ENCODE data around the gene APBB2. TPM values are rescaled to one million over a fixed set of nuclear protein-coding genes. Genes with fewer than 3 reads are reported as not detected.

Gene APBB2
- total RNA-seq, 2 donors from 2014 or later, result 17.4 to 56.6 TPM

- DNase-seq (ENCODE audit: low spot score), result no peak
- intact Hi-C loops (cut with DNase I), result no loop called here
- Histone ChIP-seq H3K27me3 (replicated peaks; ENCODE audit: insufficient read depth) (no peaks in the 10 kb centered on the region), H3K4me1 (replicated peaks) (no peaks in the 10 kb centered on the region), H3K9me3 (no peaks in the 10 kb centered on the region), H3K27ac (no peak overlapping the region), H3K36me3 (no peaks in the 10 kb centered on the region), H3K4me3 (no peak overlapping the region)
- WGBS, result 86% methylated on average over 8 of the region's 8 CpGs
- TF ChIP-seq, protein P1, sequence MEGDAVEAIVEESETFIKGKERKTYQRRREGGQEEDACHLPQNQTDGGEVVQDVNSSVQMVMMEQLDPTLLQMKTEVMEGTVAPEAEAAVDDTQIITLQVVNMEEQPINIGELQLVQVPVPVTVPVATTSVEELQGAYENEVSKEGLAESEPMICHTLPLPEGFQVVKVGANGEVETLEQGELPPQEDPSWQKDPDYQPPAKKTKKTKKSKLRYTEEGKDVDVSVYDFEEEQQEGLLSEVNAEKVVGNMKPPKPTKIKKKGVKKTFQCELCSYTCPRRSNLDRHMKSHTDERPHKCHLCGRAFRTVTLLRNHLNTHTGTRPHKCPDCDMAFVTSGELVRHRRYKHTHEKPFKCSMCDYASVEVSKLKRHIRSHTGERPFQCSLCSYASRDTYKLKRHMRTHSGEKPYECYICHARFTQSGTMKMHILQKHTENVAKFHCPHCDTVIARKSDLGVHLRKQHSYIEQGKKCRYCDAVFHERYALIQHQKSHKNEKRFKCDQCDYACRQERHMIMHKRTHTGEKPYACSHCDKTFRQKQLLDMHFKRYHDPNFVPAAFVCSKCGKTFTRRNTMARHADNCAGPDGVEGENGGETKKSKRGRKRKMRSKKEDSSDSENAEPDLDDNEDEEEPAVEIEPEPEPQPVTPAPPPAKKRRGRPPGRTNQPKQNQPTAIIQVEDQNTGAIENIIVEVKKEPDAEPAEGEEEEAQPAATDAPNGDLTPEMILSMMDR (IDR thresholded peaks at IDR 0.05), result no peak
- TF ChIP-seq POLR2AphosphoS5 (IDR thresholded peaks at IDR 0.05) (no peak), POLR2A (IDR thresholded peaks at IDR 0.05) (no peak)
These were observed 402.0 kb downstream of the APBB2 start for GRCh38 chr4:40812386-40812785.

GRCh38 chr4:40811956-40812355 lies 402.4 kb downstream of the APBB2 start:
- WGBS, result 72% methylated on average over 7 of the region's 7 CpGs
- H3K4me3 ChIP-seq, result no peak overlapping the region
- TF ChIP-seq POLR2AphosphoS5 (IDR thresholded peaks at IDR 0.05), result no peak
- TF ChIP-seq POLR2A (IDR thresholded peaks at IDR 0.05), result no peak
- TF ChIP-seq, protein P1 (IDR thresholded peaks at IDR 0.05), result no peak
- H3K27me3 ChIP-seq (replicated peaks; ENCODE audit: insufficient read depth), result no peaks in the 10 kb centered on the region
- intact Hi-C loops (cut with DNase I), result no loop called here
- no peak for DNase-seq (ENCODE audit: low spot score)
- H3K27ac ChIP-seq, result no peak overlapping the region
- no peaks in the 10 kb centered on the region for H3K4me1 ChIP-seq (replicated peaks)
- no peaks in the 10 kb centered on the region for H3K36me3 ChIP-seq
- no peaks in the 10 kb centered on the region for H3K9me3 ChIP-seq

DNA sequence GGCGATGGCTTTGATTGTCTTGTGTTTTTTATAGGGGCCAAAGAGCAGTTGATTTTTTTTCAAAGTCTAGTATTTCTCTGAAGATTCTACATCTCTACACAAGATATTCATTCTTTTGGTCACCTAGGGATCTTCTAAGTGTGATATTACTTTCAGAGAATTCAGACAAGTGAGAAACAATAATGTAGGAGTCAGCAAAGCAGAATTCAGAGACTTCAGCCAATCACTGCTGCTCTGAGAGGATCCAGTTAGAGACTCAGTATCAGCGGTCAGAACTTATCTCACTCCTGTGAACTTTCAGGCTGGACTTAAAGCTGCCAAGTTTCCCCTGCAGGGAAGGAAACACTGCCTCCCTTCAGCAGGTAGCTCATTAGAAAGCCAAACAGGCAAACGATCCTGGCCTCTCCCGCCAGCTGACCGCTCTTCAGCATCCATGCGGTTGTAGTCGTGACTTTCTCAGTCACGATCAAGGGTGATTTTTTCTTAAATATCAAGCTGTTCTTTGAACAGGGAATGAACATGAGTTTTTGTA lies 405.4 kb downstream of the APBB2 start:
- Histone ChIP-seq H3K9me3 (no peaks in the 10 kb centered on the region), H3K4me3 (no peak overlapping the region), H3K36me3 (no peaks in the 10 kb centered on the region), H3K4me1 (replicated peaks) (no peaks in the 10 kb centered on the region), H3K27ac (no peak overlapping the region), H3K27me3 (replicated peaks; ENCODE audit: insufficient read depth) (no peaks in the 10 kb centered on the region)
- intact Hi-C loops (cut with DNase I), result no loop called here
- WGBS, result 83% methylated on average over 8 of the region's 8 CpGs
- no peak for DNase-seq (ENCODE audit: low spot score)
- TF ChIP-seq, protein P1 (IDR thresholded peaks at IDR 0.05), result no peak
- TF ChIP-seq POLR2A (IDR thresholded peaks at IDR 0.05) (no peak), POLR2AphosphoS5 (IDR thresholded peaks at IDR 0.05) (no peak)

DNA sequence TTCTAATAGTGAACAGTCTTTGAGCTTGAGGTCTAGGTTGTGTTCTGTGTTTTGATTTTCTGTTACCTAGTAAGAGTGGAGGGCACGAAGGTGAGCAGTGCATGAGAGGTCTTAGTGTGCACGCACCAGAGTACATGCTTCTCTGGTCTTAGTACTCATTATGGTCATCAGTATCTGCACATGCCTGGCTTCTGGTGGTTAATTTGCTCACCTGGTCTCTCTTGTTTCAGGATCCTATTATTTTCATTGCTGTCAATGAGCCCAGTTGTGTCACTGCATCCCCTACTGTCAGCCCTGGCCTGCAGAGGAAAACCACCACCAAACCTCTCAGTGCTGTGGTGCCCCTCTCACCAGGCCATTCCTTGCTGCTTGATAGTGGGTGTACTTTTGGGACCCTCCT lies 409.7 kb downstream of the APBB2 start:
- H3K4me1 ChIP-seq (replicated peaks), result no peaks in the 10 kb centered on the region
- no peaks in the 10 kb centered on the region for H3K9me3 ChIP-seq
- H3K27me3 ChIP-seq (replicated peaks; ENCODE audit: insufficient read depth), result no peaks in the 10 kb centered on the region
- H3K27ac ChIP-seq, result no peak overlapping the region
- H3K36me3 ChIP-seq, result no peaks in the 10 kb centered on the region
- WGBS, result 100% methylated on average over 2 of the region's 2 CpGs
- intact Hi-C loops (cut with DNase I), result no loop called here
- H3K4me3 ChIP-seq, result no peak overlapping the region
- no peak for DNase-seq (ENCODE audit: low spot score)
- no peak for TF ChIP-seq POLR2AphosphoS5 (IDR thresholded peaks at IDR 0.05)
- no peak for TF ChIP-seq POLR2A (IDR thresholded peaks at IDR 0.05)
- TF ChIP-seq, protein P1 (IDR thresholded peaks at IDR 0.05), result no peak

GRCh38 chr4:40800064-40800463 lies 414.3 kb downstream of the APBB2 start:
- DNase-seq (ENCODE audit: low spot score), result no peak
- WGBS, result 92% methylated on average over 3 of the region's 3 CpGs
- TF ChIP-seq, protein P1 (IDR thresholded peaks at IDR 0.05), result no peak
- TF ChIP-seq POLR2AphosphoS5 (IDR thresholded peaks at IDR 0.05), result no peak
- TF ChIP-seq POLR2A (IDR thresholded peaks at IDR 0.05), result no peak
- H3K9me3 ChIP-seq, result no peaks in the 10 kb centered on the region
- H3K36me3 ChIP-seq, result no peaks in the 10 kb centered on the region
- no peak overlapping the region for H3K27ac ChIP-seq
- intact Hi-C loops (cut with DNase I), result no loop called here
- H3K27me3 ChIP-seq (replicated peaks; ENCODE audit: insufficient read depth), result no peaks in the 10 kb centered on the region
- H3K4me3 ChIP-seq, result no peak overlapping the region
- no peaks in the 10 kb centered on the region for H3K4me1 ChIP-seq (replicated peaks)

All from prostate gland (tissue), 2 donors.